ENCODE measurements around the gene USP37.

The USP37 gene

GRCh38 chr2:218427741-218428140 lies 140.4 kb downstream of the USP37 start:
- no peak for DNase-seq

GRCh38 chr2:218425531-218425930 lies 142.6 kb downstream of the USP37 start:
- no peak for DNase-seq

- no peak for DNase-seq
Measured at GRCh38 chr2:218423584-218423983, 144.6 kb downstream of the USP37 start.

- DNase-seq, result no peak
Measured at GRCh38 chr2:218422403-218423086, 145.6 kb downstream of the USP37 start.

- no peak for DNase-seq
Measured at GRCh38 chr2:218421027-218421426, 147.1 kb downstream of the USP37 start.

- DNase-seq, result no peak
Measured at GRCh38 chr2:218419630-218420216, 148.4 kb downstream of the USP37 start.

- DNase-seq, result no peak
Measured at GRCh38 chr2:218418717-218419458, 149.3 kb downstream of the USP37 start, which contains the start of gene VIL1. TSS of gene VIL1 (plus strand) at chr2:218419123. CDS start at chr2:218423779, 4,656 bp downstream.

GRCh38 chr2:218418321-218418716 lies 149.8 kb downstream of the USP37 start:
- DNase-seq, result no peak

GRCh38 chr2:218407717-218408116 lies 160.4 kb downstream of the USP37 start:
- DNase-seq, result no peak

- DNase-seq, result no peak
Measured at GRCh38 chr2:218406949-218407618, 161.1 kb downstream of the USP37 start.

- peak; percentile 93 for DNase-seq
Measured at GRCh38 chr2:218406209-218406948, 161.8 kb downstream of the USP37 start.

GRCh38 chr2:218405746-218406208 lies 162.4 kb downstream of the USP37 start:
- peak; percentile 68 for DNase-seq

- no peak for DNase-seq
Measured at GRCh38 chr2:218405086-218405745, 162.9 kb downstream of the USP37 start.

- no peak for DNase-seq
Measured at GRCh38 chr2:218404351-218405085, 163.6 kb downstream of the USP37 start.

GRCh38 chr2:218403810-218404209 lies 164.3 kb downstream of the USP37 start:
- DNase-seq, result no peak

- DNase-seq, result no peak
Measured at GRCh38 chr2:218402911-218403411, 165.2 kb downstream of the USP37 start.

- no peak for DNase-seq
Measured at GRCh38 chr2:218402491-218402901, 165.7 kb downstream of the USP37 start.

- no peak for DNase-seq
Measured at GRCh38 chr2:218401890-218402289, 166.3 kb downstream of the USP37 start.

- no peak for DNase-seq
Measured at GRCh38 chr2:218400930-218401881, 166.9 kb downstream of the USP37 start.
